Duodenal mucosa (tissue), 2 donors: ENCODE measurements around the gene CFAP299.

Experiments used
- H3K27ac ChIP-seq: one replicate; pipeline ENCODE4 v1.7.0; 2013; ENCODE audit warnings: low read depth, low read length
- H3K27me3 ChIP-seq, 2 donors: one replicate each; pipeline ENCODE4 v1.7.0; 2013; ENCODE audit warnings: low read length in 2 of 2, control low read depth in 1 of 2; ENCODE audit not compliant: insufficient read depth in 2 of 2, control insufficient read depth in 1 of 2
- H3K36me3 ChIP-seq, 2 donors: one replicate each; pipeline ENCODE4 v1.7.0; 2013; ENCODE audit warnings: low read length in 2 of 2, control low read depth in 1 of 2; ENCODE audit not compliant: insufficient read depth in 2 of 2, control insufficient read depth in 1 of 2
- H3K4me1 ChIP-seq, 2 donors: one replicate each; pipeline ENCODE4 v1.7.0; 2013; ENCODE audit warnings: low read length in 2 of 2, control low read depth in 1 of 2; ENCODE audit not compliant: insufficient read depth in 2 of 2, control insufficient read depth in 1 of 2
- H3K4me3 ChIP-seq, 2 donors: one replicate each; pipeline ENCODE4 v1.7.0; 2013; ENCODE audit warnings: low read length in 2 of 2, low read depth in 1 of 2
- H3K9ac ChIP-seq, 2 donors: one replicate each; pipeline ENCODE4 v1.7.0; 2013; ENCODE audit warnings: low read length in 2 of 2, low read depth in 1 of 2
- H3K9me3 ChIP-seq, 2 donors: one replicate each; pipeline ENCODE4 v1.7.0; 2013; ENCODE audit warnings: low read length in 2 of 2, control low read depth in 1 of 2; ENCODE audit not compliant: control insufficient read depth in 1 of 2

CFAP299 gene

GRCh38 chr4:80812145-80812544, 476.6 kb downstream of the CFAP299 start:
- no peaks in the 10 kb centered on the region for H3K4me1 ChIP-seq
- H3K27ac ChIP-seq: no peak overlapping the region
- H3K9ac ChIP-seq: no peak overlapping the region
- H3K9me3 ChIP-seq: no peaks in the 10 kb centered on the region
- H3K4me3 ChIP-seq: no peak overlapping the region
- H3K36me3 ChIP-seq: no peaks in the 10 kb centered on the region
- no peaks in the 10 kb centered on the region for H3K27me3 ChIP-seq

GRCh38 chr4:80814266-80814665, 478.7 kb downstream of the CFAP299 start:
- H3K27ac ChIP-seq: no peak overlapping the region
- no peak overlapping the region for H3K4me3 ChIP-seq
- H3K36me3 ChIP-seq: no peaks in the 10 kb centered on the region
- no peaks in the 10 kb centered on the region for H3K27me3 ChIP-seq
- H3K9ac ChIP-seq: no peak overlapping the region
- no peaks in the 10 kb centered on the region for H3K4me1 ChIP-seq
- no peaks in the 10 kb centered on the region for H3K9me3 ChIP-seq

- H3K9me3 ChIP-seq: no peaks in the 10 kb centered on the region
- H3K36me3 ChIP-seq: no peaks in the 10 kb centered on the region
- no peak overlapping the region for H3K27ac ChIP-seq
- H3K4me3 ChIP-seq: no peak overlapping the region
- no peak overlapping the region for H3K9ac ChIP-seq
- H3K4me1 ChIP-seq: no peaks in the 10 kb centered on the region
- H3K27me3 ChIP-seq: no peaks in the 10 kb centered on the region
These were observed 496.1 kb downstream of the CFAP299 start for GRCh38 chr4:80831383-80832361.

- Histone ChIP-seq H3K27me3 (no peaks in the 10 kb centered on the region), H3K9me3 (no peaks in the 10 kb centered on the region), H3K4me3 (no peak overlapping the region)
These were observed 503.8 kb downstream of the CFAP299 start for GRCh38 chr4:80839281-80839680.

GRCh38 chr4:80839792-80840191, 504.3 kb downstream of the CFAP299 start:
- Histone ChIP-seq H3K36me3 (no peaks in the 10 kb centered on the region), H3K4me3 (no peak overlapping the region)

More at GRCh38 chr4:80839281-80839680, 503.8 kb downstream of the CFAP299 start:
- H3K36me3 ChIP-seq: no peaks in the 10 kb centered on the region
- no peaks in the 10 kb centered on the region for H3K4me1 ChIP-seq
- H3K9ac ChIP-seq: no peak overlapping the region
- H3K27ac ChIP-seq: no peak overlapping the region

GRCh38 chr4:80840396-80840795, 504.9 kb downstream of the CFAP299 start:
- Histone ChIP-seq H3K36me3 (no peaks in the 10 kb centered on the region), H3K27me3 (no peaks in the 10 kb centered on the region), H3K9me3 (peaks cover 0 to 5% of the 10 kb centered on the region in 2 donors)

More at GRCh38 chr4:80839792-80840191, 504.3 kb downstream of the CFAP299 start:
- no peak overlapping the region for H3K27ac ChIP-seq
- H3K9me3 ChIP-seq: no peaks in the 10 kb centered on the region
- H3K4me1 ChIP-seq: no peaks in the 10 kb centered on the region
- H3K9ac ChIP-seq: no peak overlapping the region
- H3K27me3 ChIP-seq: no peaks in the 10 kb centered on the region

GRCh38 chr4:80841587-80842281, 506.2 kb downstream of the CFAP299 start:
- Histone ChIP-seq H3K4me3 (no peak overlapping the region), H3K9me3 (peaks cover 0 to 6% of the 10 kb centered on the region in 2 donors), H3K27ac (no peak overlapping the region), H3K27me3 (no peaks in the 10 kb centered on the region), H3K4me1 (no peaks in the 10 kb centered on the region), H3K9ac (no peak overlapping the region), H3K36me3 (no peaks in the 10 kb centered on the region)

More at GRCh38 chr4:80840396-80840795, 504.9 kb downstream of the CFAP299 start:
- no peak overlapping the region for H3K4me3 ChIP-seq
- H3K27ac ChIP-seq: no peak overlapping the region
- H3K9ac ChIP-seq: no peak overlapping the region
- no peaks in the 10 kb centered on the region for H3K4me1 ChIP-seq

GRCh38 chr4:80846210-80846609, 510.7 kb downstream of the CFAP299 start:
- Histone ChIP-seq H3K9me3 (peaks cover 0 to 6% of the 10 kb centered on the region in 2 donors), H3K27me3 (no peaks in the 10 kb centered on the region), H3K4me3 (no peak overlapping the region), H3K9ac (no peak overlapping the region), H3K27ac (no peak overlapping the region), H3K4me1 (no peaks in the 10 kb centered on the region), H3K36me3 (no peaks in the 10 kb centered on the region)

GRCh38 chr4:80852061-80852460, 516.5 kb downstream of the CFAP299 start:
- Histone ChIP-seq H3K27me3 (no peaks in the 10 kb centered on the region), H3K4me1 (no peaks in the 10 kb centered on the region), H3K4me3 (no peak overlapping the region), H3K9me3 (no peaks in the 10 kb centered on the region), H3K27ac (no peak overlapping the region), H3K36me3 (no peaks in the 10 kb centered on the region), H3K9ac (no peak overlapping the region)

GRCh38 chr4:80873571-80873970, 538.0 kb downstream of the CFAP299 start:
- Histone ChIP-seq H3K36me3 (no peaks in the 10 kb centered on the region), H3K9me3 (no peaks in the 10 kb centered on the region), H3K4me3 (no peak overlapping the region), H3K27me3 (no peaks in the 10 kb centered on the region), H3K4me1 (no peaks in the 10 kb centered on the region), H3K9ac (no peak overlapping the region), H3K27ac (no peak overlapping the region)
